NCI-H1694 treated with DMSO at 0.1 percent for 48 hours (cell line): Measurements from ENCODE around the gene FKBP4.

ENCODE experiments used
- DNase-seq: peaks from one replicate; lab custom pipeline; 2025; lab: John Stamatoyannopoulos, UW

FKBP4 gene

DNA sequence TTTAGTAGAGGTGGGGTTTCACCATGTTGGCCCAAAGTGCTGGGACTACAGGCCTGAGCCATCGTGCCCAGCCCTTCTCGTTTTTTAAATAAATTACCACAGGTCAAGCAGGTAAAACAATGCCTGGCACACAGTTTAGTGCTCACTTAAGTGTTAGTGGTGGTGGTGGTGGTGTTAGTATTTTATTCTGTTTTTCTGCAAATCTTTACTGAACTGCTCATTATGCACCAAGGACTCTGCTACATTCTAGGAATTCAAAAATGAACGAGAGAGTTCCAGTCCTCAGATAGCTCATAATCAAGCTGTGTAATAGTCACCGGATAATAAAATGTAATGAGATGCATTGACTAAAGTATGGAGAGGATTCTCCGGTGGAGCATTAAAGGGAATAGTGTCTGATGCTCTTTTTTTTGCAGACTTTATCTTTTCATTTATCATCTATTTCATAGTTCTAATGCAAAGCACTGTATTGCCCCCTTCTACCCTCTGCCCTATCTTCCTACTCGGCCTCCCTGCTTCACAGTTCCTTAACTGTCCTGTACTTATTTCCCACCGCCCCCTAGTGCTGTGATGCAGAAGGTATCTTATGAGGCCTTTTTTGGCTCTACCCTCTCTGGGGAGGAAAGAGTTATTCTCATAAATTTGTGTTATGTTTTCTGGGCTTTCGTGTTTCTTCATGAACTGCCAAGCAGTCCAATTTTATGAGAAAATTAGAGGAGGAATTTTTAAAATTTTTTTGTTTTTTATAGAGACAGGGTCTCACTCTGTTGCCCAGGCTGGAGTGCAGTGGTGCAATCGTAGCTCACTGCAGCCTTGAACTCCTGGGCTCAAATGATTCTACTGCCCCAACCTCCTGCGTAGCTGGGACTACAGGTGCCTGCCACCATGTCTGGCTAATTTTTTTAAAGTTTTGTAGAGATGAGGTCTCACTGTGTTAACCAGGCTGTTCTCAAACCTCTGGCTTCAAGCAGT is 18.7 kb downstream of the FKBP4 start:
- DNase-seq, result peak; percentile 72

DNA sequence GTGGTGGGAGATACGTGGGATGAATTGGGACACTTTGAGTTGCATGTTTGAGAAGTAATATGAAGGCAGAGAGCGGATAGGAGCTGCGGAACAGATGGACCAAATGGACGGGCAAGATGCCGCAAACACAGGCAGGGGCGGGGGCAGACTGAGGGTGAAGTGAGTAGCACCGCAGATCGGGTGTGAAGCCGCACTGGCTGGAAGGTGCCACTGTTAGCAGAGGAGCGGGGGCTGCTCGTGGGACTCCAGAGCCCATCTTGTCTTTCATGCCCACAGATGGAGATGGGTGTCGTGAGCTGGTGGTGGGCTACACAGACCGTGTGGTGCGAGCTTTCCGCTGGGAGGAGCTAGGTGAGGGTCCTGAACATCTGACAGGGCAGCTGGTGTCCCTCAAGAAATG is 25.0 kb downstream of the FKBP4 start:
- no peak for DNase-seq

DNA sequence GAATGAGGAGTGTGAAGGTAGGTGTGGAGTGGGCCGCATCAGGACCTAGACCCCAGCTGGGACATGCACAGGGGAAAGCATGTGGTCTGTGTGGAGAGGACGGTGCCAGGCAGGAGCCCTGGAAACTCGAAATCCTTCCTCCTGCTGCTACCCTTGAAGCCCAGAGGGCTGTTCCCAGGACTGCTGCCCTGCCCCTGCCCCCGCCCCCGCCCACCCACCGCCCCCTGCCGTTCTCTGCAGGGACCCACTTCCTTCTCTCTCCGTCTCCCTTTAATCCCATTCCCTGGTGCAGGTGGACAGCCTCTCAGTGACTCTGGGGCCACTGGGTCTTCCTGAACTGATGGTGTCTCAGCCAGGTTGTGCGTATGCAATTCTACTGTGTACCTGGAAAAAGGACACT is 25.7 kb downstream of the FKBP4 start:
- no peak for DNase-seq

DNA sequence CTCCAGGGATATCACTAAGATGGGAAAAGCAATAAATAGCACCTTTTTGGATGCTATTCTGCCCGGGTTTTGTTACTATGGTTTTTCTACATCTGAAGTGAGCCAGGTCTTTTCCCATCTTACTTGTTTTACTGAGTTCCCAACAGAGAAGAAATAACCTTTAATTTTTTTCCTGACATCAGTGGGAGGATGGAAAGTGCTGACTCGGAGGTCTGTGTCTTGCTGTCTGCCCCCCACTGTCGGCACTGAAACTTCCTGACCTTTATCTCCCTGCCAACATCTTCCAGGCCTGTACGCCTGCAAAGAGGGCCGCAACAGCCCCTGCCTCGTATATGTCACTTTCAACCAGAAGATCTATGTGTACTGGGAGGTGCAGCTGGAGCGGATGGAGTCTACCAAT is 28.7 kb downstream of the FKBP4 start:
- DNase-seq, result no peak

DNA sequence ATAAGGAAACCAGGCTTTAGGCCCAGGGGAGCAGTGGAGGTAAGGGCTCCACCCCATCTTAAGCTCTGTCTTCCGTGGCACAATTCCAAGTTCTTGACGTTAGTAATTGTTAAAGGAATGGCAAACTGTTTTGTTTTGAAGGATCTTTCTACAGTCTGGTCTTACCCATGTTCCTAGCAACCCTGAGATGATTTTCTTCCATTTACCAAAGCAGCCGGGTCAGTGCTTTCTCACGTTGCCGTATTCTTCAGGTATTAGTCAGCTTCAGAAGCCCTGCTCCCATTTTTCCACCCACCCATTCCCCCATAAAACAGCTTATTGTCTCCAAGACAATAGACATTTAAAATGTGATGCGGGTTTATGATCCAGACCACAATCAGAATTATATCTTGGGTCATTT is 29.8 kb downstream of the FKBP4 start:
- DNase-seq, result no peak

DNA sequence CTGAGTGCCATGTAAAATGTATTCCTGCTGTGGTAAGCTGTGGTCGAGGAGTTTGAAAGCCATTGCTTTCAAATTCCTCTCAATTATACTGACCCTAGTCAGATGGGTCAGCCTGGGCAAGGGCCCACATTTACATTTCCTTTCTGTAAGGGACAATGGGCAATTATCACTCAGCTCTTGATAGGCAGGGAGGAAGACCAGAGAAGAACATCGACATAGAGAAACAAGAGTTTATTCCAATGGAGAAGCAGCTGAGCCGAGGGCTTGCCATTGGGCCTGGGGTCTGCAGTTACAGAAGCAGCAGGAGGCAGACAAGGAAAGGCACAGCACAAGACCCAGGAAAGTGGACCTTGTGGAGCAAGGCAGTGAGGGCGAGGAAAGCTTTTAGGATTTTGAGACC is 30.4 kb downstream of the FKBP4 start:
- no peak for DNase-seq

DNA sequence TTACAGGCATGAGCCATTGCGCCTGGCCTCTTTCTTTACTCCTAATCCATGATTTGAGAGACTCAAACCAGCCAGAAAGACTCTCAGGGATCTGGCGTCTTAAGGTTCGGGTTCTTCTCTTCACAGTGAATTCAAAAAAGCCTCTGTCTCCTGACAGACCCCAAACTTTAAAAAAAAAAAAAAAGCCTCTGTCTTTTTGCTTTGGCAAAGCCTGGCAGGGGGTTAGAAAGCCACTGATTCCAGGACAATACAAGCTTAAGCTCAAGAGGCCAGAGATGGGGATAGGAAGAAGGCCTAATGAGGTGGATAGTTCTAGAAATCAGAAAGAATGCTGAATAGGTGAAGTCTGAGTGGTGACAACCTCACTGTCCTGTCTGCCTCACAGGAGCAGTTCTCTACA is 31.3 kb downstream of the FKBP4 start:
- DNase-seq, result no peak

DNA sequence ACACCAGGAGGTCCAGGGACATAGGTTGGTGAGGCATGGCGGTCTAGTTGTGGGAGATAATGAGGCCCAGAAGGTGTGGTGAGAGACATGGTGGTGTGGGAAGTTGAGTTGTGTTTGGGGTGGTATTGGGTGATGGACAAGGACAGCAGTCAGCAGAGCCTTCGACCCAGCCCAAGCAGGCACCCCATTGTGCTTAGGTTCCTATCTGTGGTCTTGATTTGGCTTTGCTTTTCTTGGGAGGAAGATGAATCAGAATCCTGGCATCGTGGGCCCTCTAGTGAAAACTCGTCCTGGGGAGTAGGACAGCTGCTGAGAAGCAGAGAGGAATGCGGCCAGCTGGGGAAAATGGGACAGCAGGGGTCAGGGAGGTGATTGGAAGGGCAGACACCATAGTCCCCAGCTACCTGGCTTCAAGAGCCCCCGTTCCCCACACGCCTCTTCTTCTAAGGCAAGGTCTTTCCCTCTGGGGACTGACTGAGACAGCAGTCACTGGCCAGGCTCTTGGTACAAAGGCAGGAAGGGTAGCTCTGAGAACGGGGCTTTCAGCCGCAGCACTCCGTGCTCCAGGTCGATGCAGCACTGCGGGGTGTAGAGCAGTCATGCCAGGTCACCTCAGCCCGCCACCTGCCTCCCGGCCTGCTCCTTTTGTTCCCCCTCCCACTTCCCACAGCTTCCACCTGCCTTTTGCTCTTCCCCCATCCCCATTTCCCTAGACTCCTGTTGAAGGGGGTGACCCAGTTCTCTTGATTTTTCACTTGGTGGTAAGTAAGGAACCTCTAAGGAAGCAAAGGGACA is 32.1 kb downstream of the FKBP4 start:
- no peak for DNase-seq

DNA sequence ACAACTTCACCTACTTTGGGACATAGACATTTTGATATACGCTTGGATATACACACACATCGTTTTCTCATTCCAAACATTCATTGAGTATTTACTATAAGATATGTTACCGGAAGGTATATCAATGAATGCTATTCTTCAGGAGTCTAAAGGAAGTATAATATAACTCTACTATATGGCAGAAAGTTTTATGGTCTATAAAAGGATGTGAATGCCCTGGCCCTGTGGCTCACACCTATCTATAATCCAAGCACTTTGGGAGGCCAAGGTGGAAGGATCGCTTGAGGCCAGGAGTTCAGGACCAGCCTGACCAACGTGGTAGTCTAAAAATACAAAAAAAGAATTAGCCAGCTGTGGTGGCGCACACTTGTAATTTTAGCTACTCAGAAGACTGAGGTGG is 34.5 kb downstream of the FKBP4 start:
- DNase-seq, result no peak

DNA sequence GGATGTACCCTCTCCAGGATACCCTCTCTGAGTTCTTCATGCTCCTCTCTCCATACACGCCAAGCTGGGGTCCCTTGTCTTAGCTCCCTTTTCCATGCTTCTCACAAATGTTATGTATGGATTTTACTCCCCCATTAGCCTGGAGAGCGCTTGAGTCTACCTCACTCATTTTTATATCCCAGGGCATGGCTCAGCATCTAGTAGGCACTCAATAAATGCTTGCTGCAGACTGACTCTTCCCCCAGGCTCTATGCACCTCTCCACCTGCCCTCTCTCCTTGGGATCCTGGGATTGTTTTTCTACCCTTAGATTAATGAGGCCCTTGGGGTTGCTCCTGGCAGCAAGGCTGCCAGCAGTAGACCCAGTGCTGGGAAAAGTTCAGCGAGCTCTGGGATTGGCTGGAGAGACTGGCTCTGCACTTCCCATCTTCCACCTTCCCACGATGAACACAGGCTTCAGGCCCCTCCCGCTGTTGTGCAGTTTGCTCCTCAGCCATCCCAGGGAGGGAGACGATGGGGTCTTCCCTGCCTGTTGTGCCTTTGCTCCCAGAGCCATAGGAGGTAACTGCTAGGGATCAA is 37.9 kb downstream of the FKBP4 start:
- DNase-seq, result no peak

DNA sequence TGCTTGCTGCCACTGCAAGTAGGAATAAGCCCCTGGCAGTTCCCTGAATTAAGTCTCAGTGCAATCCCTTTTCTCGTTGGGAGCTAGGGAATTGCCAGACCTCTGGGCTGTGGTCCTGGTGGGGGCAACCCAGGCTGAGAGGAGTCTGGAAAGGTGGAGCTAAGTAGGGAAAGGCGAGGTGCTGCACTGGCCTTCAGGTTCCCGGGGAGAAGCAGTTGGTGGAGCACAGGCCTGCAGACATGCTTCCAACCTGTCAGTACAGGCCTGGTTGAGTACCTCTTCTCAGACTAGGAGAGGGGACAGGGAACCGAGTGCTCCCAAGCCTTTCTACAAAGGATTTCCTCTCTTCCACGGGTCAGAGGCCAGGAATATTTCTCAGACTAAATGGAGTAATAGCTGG is 38.6 kb downstream of the FKBP4 start:
- no peak for DNase-seq

DNA sequence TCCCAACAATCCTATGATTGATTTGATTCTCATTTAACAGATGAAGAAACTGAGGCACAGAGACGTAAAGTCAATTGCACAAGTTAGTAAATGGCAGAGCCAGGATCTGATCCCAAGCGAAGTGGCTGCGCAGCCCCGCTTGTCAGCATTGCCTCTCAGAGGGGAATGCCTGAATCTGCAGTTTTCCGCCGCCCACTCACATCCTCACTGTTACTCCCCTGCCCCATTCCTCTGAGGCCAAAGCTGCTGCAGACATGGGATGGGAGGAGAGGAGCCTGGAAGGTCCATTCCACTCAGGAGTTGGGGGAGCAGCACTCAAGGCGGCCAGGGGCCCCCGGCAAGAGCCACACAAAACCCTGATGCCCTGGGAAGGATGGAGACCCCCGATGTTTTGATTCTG is 39.0 kb downstream of the FKBP4 start:
- no peak for DNase-seq

DNA sequence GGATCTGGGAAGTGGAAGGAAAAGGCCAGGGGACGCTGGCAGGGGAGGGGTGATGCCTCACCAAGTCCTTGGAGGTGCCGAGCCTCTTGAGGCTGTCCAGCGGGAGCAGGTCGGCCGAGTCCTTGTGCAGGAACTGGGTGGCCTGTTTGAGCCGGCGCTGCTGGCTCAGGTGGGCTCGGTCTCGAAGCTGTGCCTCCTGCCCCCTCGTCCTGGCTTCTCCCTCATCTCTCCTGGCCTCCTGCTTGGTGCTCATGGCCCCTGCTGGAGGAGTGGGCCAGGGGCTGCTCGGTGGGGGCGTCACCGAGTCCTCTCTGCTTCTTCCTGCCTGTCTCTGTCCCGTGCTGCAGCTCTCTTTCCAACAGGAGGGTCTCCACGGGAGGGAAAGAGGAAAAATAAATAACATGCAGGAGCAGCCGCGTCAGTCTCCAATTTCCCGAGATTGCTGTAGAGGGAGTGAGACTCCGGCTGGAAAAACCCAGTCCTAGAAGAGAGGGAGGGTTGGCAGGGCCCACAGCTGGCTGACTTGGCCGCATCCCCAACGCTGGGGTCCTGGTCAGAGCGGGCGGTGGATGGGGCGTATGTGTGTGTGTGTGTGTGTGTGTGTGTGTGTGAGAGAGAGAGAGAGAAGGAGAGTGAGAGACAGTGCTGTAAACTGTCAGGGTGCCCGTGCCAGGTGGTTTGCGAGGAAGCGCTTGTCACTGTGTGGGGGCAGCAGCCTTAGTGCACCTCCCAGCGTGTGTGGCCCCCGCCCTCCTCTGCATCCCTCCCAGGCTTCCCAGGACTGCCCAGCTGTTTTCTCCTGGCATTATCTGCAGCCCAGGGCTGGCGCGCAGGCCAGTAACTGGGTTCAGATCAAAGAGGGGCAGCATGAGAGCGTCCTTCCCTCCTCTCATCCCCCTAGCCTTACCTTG is 40.1 kb downstream of the FKBP4 start, which contains the start of gene NRIP2:
Gene NRIP2 (minus strand): TSS at position 455 of the 911 bp plus-strand sequence. CDS start 52 bp downstream, at position 403.
- DNase-seq, result peak; percentile 43

DNA sequence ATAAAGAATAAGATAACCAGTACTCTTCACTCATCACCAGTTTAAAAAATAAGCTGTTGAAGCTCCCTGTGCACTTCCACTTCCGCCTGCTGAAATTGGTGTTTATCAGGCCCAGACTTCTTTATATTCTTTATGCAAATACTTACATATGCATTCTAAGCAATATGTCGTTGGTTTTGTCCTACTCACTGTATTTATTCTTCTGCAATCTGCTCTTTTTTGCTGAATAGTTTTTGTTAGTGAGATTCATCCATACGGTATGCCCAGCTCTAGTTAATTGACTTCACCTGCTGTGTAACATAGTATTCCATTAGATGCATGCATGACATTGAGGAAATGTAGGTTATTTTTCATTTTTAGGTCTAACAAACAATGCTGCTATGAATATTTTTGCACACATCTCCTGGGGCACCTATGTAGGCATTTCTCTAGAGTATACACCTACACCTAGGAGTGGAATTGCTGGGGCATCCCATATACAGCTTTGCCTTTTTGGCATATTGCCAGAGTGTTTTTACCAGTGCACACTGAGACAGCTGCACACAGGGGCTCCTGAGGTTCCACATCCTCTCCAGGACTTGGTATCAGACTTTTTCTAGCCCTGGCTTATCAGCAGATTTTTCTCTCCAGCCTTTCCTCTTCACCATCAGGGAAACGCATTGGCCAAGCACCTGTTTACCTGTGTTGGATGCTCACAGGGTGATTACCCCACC is 41.1 kb downstream of the FKBP4 start:
- DNase-seq, result no peak

DNA sequence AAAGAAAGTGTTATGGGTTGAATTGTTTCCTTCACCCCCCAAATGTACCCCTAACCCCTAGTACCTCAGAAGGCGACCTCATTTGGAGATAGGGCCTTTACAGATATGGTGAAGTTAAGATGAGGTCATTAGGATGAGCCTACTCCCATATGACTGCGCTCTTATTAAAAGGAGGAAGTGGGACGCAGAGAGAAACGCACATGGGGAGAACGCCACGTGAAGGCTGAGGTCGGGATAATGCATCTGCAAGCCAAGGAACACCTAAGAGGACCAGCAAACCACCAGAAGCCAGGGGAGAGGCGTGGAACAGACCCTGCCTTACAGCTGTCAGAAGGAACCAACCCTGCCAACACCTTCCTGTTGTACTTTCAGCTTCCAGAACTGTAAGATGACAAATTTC is 41.8 kb downstream of the FKBP4 start:
- DNase-seq, result no peak

DNA sequence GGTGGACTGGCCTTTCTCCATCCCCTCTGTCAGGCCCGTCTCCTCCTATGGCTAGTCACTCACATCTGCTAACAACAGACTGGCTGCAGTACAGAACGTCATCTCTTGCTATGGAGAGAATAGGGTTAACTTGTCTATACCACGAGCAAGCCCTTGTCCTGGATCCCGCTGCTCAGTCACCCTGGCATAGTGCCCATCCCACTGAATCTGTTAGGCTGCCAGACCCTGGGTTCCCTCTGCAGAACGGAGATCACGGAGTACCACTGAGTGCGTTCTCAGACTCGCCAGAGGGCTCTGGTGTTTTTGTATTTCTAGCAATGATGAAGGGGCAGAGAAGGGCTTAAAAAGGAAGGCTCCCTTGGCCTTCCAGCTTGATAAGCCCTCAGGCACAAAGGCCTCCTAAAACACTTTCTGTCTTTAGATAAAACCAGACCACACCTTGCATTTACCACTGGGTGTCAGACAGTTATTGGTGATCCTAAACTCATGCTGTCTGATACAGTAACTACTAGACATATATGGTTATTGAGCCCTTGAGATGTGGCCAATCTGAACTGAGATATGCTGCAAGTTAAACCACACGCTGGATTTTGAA is 46.4 kb downstream of the FKBP4 start:
- peak; percentile 43 for DNase-seq

DNA sequence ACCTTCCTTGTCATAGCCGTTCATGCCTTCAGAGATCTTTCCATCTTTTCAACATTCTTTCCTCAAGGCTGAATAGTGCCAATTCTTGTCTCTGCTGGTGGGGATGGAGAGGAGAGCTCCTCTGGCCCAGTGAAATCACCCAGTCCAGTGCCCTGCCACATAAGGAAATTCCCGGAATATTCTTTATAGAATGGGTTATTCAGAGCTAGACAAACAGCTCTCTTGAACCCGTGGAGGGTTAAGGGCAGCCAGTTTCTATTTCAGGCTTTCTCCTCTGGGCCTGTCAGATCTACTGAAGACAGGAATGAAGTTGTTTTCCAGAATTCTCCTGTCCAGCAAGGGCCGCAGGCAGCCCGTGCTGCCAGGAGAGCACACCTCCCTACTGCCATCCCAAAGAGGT is 48.2 kb downstream of the FKBP4 start:
- no peak for DNase-seq

DNA sequence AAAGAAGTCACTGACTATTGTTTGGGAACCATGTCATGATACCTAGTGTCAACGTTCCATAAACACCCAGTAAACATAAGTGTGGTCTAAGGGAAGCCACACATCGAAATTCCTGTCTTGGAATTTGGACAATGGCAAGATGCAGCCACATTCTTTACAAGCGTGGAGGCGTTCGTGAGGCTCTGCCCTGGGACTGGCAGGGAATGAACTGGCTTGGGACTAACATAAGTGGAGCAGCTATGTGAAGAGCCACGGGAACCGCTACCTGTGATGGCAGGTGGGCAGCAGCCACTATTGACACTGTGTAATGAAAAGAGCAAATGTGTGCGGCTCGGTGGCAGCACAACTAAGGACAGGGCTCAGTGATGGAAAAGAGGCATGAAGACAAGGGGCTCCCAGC is 50.0 kb downstream of the FKBP4 start:
- no peak for DNase-seq

DNA sequence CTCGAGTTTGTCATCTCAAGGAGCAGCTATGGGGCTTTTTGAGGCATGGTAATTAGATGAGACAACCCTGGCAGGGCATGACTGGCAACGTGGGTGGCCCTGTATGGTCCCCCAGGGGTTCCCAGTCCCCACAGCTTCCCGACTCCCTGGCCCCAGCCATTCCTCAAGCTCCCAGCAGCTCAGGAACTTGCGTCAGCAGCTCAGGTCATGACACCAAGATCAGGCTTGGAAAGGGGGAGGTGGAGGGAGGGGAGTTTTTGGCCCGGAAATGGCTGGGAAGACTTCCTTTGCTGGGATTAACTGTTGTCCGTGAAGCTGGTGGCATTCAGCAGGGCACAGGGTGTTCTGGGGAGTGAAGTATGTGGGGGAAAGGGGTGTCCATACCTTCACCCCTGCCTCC is 50.5 kb downstream of the FKBP4 start:
- no peak for DNase-seq

DNA sequence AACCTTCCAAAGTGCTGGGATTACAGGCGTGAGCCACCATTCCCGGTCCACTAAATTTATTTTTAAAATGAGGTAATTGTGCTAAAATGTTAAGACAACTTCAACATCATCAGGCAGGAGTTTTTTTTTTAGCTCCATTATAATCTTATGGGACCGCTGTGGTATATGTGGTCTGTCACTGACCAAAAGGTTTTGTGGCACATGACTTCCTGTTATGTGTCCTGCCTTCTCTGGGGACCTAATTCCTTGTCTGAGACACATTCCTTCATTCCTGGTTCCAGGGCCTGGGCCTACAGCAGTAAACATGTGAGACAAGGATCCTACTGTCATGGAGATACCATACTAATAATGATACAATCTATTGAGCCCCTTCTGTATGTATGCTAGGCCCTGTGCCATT is 57.2 kb downstream of the FKBP4 start:
- DNase-seq, result no peak

DNA sequence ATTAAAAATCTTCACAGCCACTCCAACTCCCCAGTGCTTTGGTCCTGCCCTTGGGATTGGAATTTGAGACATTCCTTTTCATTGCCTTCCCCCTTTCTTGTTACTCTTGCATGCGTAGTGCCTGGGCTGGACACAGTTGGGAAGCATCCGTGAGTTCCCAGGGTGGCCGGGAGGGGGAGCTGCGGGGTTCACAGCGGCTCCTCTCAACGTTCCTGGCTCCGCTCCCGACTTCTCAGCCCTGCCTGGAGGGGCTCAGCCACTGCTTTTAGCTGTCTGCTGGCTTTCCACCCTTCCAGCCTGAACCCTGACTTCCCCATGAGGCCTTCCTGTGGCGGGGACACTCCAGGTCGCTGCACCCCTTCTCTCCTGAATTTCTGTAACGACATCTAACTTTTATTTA is 58.9 kb downstream of the FKBP4 start:
- peak; percentile 72 for DNase-seq
